SK-N-SH treated with all-trans-retinoic acid at 6 μM for 48 hours (cell line): ENCODE data around the gene SSX3.
"Not testable (repeated sequence)": the region's sequence is repeated elsewhere in the genome, so short reads cannot be mapped to it uniquely, and the experiment has no call there.

Source experiments
- GLIS3 ChIP-seq: fragments of 250-450 bp; sonication (Bioruptor Pico); IDR thresholded peaks from 2 replicates; pipeline ENCODE4 v1.5.0; 2020; ENCODE audit warnings: mild to moderate bottlenecking, moderate library complexity
- SNAI2 ChIP-seq: fragments of 250-450 bp; sonication (Bioruptor Pico); IDR thresholded peaks from 2 replicates; pipeline ENCODE4 v1.5.0; 2020; ENCODE audit warnings: mild to moderate bottlenecking, moderate library complexity
- ZNF70 ChIP-seq: fragments of 450-650 bp; formaldehyde crosslinking; IDR thresholded peaks from 2 replicates; pipeline ENCODE4 v1.5.0; 2020; ENCODE audit warnings: mild to moderate bottlenecking, moderate library complexity
- TF ChIP-seq, protein P1 (sequence below): fragments of 250-450 bp; sonication (Bioruptor Pico); IDR thresholded peaks from 2 replicates; pipeline ENCODE4 v1.8.0; 2020; ENCODE audit warnings: mild to moderate bottlenecking, moderate library complexity, borderline replicate concordance

DNA sequence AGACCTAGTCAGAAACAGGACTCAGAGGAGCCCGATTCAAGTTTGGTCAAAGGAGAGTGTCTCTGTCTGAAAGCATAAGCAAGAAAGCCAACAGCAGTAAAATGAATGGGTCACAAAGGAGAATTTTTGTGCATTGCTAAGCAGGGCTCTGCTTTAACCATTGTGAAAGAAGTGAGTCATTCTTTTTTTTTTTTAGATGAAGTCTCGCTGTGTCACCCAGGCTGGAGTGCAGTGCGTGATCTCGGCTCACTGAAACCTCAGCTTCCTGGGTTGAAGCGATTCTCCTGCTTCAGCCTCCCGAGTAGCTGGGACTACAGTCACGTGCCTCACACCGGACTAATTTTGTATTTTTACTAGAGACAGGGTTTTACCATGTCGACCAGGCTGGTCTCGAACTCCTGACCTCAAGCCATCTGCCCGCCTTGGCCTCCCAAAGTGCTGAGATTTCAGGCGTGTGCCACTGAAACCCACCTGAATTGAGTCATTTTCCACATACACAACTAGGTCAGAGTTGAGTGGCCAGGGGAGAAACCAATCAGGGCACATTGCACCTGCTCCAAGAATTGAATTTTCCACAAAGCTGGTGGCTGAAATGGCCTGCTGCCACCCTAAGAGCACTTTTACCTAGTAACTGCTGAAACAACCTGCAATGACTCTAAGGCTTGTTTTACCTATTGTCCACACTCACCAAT, 11.4 kb upstream of the SSX3 start:
- TF ChIP-seq, protein P1, sequence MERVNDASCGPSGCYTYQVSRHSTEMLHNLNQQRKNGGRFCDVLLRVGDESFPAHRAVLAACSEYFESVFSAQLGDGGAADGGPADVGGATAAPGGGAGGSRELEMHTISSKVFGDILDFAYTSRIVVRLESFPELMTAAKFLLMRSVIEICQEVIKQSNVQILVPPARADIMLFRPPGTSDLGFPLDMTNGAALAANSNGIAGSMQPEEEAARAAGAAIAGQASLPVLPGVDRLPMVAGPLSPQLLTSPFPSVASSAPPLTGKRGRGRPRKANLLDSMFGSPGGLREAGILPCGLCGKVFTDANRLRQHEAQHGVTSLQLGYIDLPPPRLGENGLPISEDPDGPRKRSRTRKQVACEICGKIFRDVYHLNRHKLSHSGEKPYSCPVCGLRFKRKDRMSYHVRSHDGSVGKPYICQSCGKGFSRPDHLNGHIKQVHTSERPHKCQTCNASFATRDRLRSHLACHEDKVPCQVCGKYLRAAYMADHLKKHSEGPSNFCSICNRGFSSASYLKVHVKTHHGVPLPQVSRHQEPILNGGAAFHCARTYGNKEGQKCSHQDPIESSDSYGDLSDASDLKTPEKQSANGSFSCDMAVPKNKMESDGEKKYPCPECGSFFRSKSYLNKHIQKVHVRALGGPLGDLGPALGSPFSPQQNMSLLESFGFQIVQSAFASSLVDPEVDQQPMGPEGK (CRISPR knock-in tag) = not testable (repeated sequence)
- not testable (repeated sequence) for TF ChIP-seq GLIS3; SNAI2; ZNF70 (CRISPR knock-in tag)
